Activated B cell treated with CpG ODN at 0.5 μM for 24 hours (primary cell): ENCODE results near the gene QPRT. TPM values are rescaled to one million over a fixed set of nuclear protein-coding genes. Genes with fewer than 3 reads are reported as not detected.
A peak's percentile ranks its signal among the peaks of the same experiment; 100 is the strongest.
"Not testable (repeated sequence)": the region's sequence is repeated elsewhere in the genome, so short reads cannot be mapped to it uniquely, and the experiment has no call there.

Source experiments
- ATAC-seq: fragments of 200-7000 bp; cut with Tn5 transposase; one replicate; pipeline ENCODE4 v1.10.0; 2021; ENCODE audit warnings: low read depth, mild to moderate bottlenecking, moderate library complexity
- CTCF ChIA-PET: fragments of 350-600 bp; sonication (Branson Sonifier 250); formaldehyde crosslinking; loops from one replicate; lab custom pipeline; 2021; ENCODE audit warnings: antibody characterized with exemption; lab: Charles Lee
- POLR2A ChIA-PET: fragments of 350-600 bp; sonication (Branson Sonifier 250); formaldehyde crosslinking; loops from one replicate; lab custom pipeline; 2021; ENCODE audit warnings: antibody characterized with exemption; lab: Charles Lee
- DNase-seq: peaks from one replicate; pipeline ENCODE4 v3.0.0; 2022
- H3K27ac Mint-ChIP-seq: one replicate; pipeline ENCODE4 v1.8.0; 2020; ENCODE audit warnings: mixed read lengths
- H3K27me3 Mint-ChIP-seq: one replicate; pipeline ENCODE4 v1.8.0; 2021; ENCODE audit warnings: mixed read lengths
- H3K36me3 Mint-ChIP-seq: one replicate; pipeline ENCODE4 v1.8.0; 2021; ENCODE audit warnings: low read depth, mixed read lengths
- H3K4me1 Mint-ChIP-seq: one replicate; pipeline ENCODE4 v1.8.0; 2021; ENCODE audit warnings: mixed read lengths
- H3K4me3 Mint-ChIP-seq: one replicate; pipeline ENCODE4 v1.8.0; 2020; ENCODE audit warnings: mild to moderate bottlenecking, mixed read lengths
- H3K9me3 Mint-ChIP-seq: one replicate; pipeline ENCODE4 v1.8.0; 2020; ENCODE audit warnings: mixed read lengths
- intact Hi-C: fragments of 100-400 bp; cut with micrococcal nuclease; formaldehyde crosslinking; loops from one replicate; pipeline ENCODE4 v1.15.1; 2024
- total RNA-seq: library from RNA; stranded (reverse); gene quantifications from 2 replicates; pipeline ENCODE4 v1.2.3, GENCODE V29; 2022
- TF ChIP-seq, protein P1 (sequence below): fragments of 200-600 bp; IDR thresholded peaks from one replicate; pipeline ENCODE4 v1.8.0; 2022; ENCODE audit warnings: antibody characterized with exemption, mild to moderate bottlenecking

QPRT gene
- total RNA-seq, 1 donor from 2014 or later: 0.84 TPM

- Mint-ChIP-seq H3K27me3 (no peaks in the 10 kb centered on the region), H3K9me3 (peaks cover 3% of the 10 kb centered on the region), H3K4me3 (no peak overlapping the region), H3K4me1 (peaks cover 49% of the 10 kb centered on the region), H3K36me3 (no peaks in the 10 kb centered on the region), H3K27ac (no peak overlapping the region)
- ATAC-seq (no peak), DNase-seq (no peak)
- ChIA-PET CTCF (no interaction called here), POLR2A (interaction anchor here (0.6 kb wide), 1 partner anchor 42 kb away, joined by 5 read pairs; no protein-coding TSS in a partner anchor)
- TF ChIP-seq, protein P1, sequence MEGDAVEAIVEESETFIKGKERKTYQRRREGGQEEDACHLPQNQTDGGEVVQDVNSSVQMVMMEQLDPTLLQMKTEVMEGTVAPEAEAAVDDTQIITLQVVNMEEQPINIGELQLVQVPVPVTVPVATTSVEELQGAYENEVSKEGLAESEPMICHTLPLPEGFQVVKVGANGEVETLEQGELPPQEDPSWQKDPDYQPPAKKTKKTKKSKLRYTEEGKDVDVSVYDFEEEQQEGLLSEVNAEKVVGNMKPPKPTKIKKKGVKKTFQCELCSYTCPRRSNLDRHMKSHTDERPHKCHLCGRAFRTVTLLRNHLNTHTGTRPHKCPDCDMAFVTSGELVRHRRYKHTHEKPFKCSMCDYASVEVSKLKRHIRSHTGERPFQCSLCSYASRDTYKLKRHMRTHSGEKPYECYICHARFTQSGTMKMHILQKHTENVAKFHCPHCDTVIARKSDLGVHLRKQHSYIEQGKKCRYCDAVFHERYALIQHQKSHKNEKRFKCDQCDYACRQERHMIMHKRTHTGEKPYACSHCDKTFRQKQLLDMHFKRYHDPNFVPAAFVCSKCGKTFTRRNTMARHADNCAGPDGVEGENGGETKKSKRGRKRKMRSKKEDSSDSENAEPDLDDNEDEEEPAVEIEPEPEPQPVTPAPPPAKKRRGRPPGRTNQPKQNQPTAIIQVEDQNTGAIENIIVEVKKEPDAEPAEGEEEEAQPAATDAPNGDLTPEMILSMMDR: no peak
- intact Hi-C loops: no loop called here
Observed at GRCh38 chr16:29705030-29705429, 26.1 kb downstream of the QPRT start.

- H3K27ac Mint-ChIP-seq, DNase-seq, ATAC-seq, H3K36me3 Mint-ChIP-seq, H3K4me3 Mint-ChIP-seq, H3K27me3 Mint-ChIP-seq, CTCF ChIA-PET, intact Hi-C loops, H3K9me3 Mint-ChIP-seq: not testable (repeated sequence)
- H3K4me1 Mint-ChIP-seq: peaks cover 43% of the 10 kb centered on the region
- POLR2A ChIA-PET: interaction anchor here (0.7 kb wide), 1 partner anchor 23 kb away, joined by 7 read pairs; no protein-coding TSS in a partner anchor
Observed at GRCh38 chr16:29707160-29707559, 28.2 kb downstream of the QPRT start.

- H3K4me1 Mint-ChIP-seq: peaks cover 28% of the 10 kb centered on the region
- no peaks in the 10 kb centered on the region for H3K9me3 Mint-ChIP-seq
- H3K27ac Mint-ChIP-seq: no peak overlapping the region
- H3K36me3 Mint-ChIP-seq: no peaks in the 10 kb centered on the region
- ChIA-PET POLR2A (no interaction called here), CTCF (interaction anchor here (1.1 to 1.3 kb wide), 2 partner anchors 9 to 55 kb away, joined by 3 to 4 read pairs; no protein-coding TSS in a partner anchor)
- TF ChIP-seq, protein P1: no peak
- DNase-seq (no peak), ATAC-seq (no peak)
- no peaks in the 10 kb centered on the region for H3K27me3 Mint-ChIP-seq
- intact Hi-C loops: no loop called here
- no peak overlapping the region for H3K4me3 Mint-ChIP-seq
Observed at GRCh38 chr16:29708917-29709600, 30.1 kb downstream of the QPRT start.

- CTCF ChIA-PET: interaction anchor here (1.1 to 1.3 kb wide), 2 partner anchors 9 to 56 kb away, joined by 3 to 4 read pairs; no protein-coding TSS in a partner anchor
- not testable (repeated sequence) for ATAC-seq, DNase-seq, H3K27me3 Mint-ChIP-seq, H3K27ac Mint-ChIP-seq, H3K9me3 Mint-ChIP-seq, H3K4me3 Mint-ChIP-seq, H3K36me3 Mint-ChIP-seq
- intact Hi-C loops: loop anchor here (1.0 to 2.0 kb wide), 4 partner anchors 7 to 81 kb away; partner anchors contain the start of gene KIF22
- H3K4me1 Mint-ChIP-seq: peaks cover 28% of the 10 kb centered on the region
- POLR2A ChIA-PET: interaction anchor here (1.1 kb wide), 1 partner anchor 9 kb away, joined by 4 read pairs; no protein-coding TSS in a partner anchor
Observed at GRCh38 chr16:29709657-29710056, 30.7 kb downstream of the QPRT start.

DNA sequence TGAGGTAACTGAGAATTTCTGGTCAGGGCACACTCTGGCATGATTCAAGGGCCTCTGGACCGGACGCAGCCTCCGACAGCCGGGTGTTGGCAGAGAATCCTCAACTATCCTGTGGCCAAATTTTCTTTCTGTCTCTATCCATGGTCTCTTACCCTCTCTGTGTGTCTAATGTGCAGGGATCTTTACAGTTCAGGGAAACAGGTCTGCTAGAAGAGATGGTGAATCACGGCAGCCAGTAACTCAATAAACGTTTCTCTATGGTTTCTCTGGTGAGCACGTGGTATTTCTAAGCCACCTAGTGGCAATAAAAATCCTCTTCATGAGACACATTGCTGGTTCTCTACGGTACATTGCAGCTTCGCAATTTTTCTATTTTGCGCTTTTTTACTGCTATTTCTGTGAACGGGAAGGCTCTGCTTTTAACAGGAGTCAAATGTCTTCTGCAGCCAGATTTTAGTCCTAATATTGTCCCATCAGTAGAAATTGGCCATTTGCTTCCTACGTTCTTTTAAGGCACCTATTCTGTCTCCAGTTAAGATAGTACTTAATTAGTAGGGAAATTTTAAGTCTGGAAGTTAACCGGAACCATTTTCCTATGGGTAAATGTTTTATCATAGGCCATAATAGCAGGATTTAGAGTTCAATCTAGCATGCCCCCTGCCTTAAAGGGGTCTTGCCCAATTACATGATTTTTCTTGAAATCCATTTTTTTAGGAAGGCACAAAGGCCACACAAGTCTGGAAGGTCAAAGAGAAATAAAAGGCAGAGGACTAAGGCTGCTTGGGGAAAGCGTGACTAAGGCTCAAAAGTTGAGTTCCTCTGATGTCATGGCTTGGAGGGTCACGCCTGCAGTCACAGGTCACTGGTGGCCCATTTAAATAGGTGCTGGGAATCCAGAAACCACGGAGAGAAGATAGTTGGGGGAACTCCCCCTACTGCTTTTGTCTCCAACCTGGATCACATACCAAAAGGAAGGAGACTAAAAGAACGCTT is 31.5 kb downstream of the QPRT start:
- DNase-seq (no peak), ATAC-seq (peak; percentile 97)
- peaks cover 26% of the 10 kb centered on the region for H3K4me1 Mint-ChIP-seq
- intact Hi-C loops: loop anchor here (1.0 to 2.0 kb wide), 4 partner anchors 8 to 80 kb away; partner anchors contain the start of gene KIF22
- no peak overlapping the region for H3K27ac Mint-ChIP-seq
- POLR2A ChIA-PET: interaction anchor here (1.1 kb wide), 1 partner anchor 10 kb away, joined by 4 read pairs; no protein-coding TSS in a partner anchor
- no peaks in the 10 kb centered on the region for H3K36me3 Mint-ChIP-seq
- CTCF ChIA-PET: interaction anchor here (0.9 to 2.1 kb wide), 6 partner anchors 10 to 69 kb away, joined by 3 to 5 read pairs (median 4); no protein-coding TSS in a partner anchor
- no peaks in the 10 kb centered on the region for H3K27me3 Mint-ChIP-seq
- H3K4me3 Mint-ChIP-seq: no peak overlapping the region
- no peaks in the 10 kb centered on the region for H3K9me3 Mint-ChIP-seq
- TF ChIP-seq, protein P1: peak; percentile 30
